Activated naive CD8-positive, alpha-beta T cell treated with anti-CD3 and anti-CD28 coated beads for 36 hours (primary cell): ENCODE data around the gene CEP170. TPM values are rescaled to one million over a fixed set of nuclear protein-coding genes. Genes with fewer than 3 reads are reported as not detected.
"Not testable (repeated sequence)": the region's sequence is repeated elsewhere in the genome, so short reads cannot be mapped to it uniquely, and the experiment has no call there.

Source experiments
- DNase-seq: peaks from one replicate; pipeline ENCODE4 v3.0.0; 2021
- H3K27ac Mint-ChIP-seq: one replicate; pipeline ENCODE4 v1.8.0; 2022; ENCODE audit warnings: mild to moderate bottlenecking, moderate library complexity, mixed read lengths
- H3K27me3 Mint-ChIP-seq: one replicate; pipeline ENCODE4 v1.8.0; 2022; ENCODE audit warnings: mild to moderate bottlenecking, mixed read lengths
- H3K36me3 Mint-ChIP-seq: one replicate; pipeline ENCODE4 v1.8.0; 2021; ENCODE audit warnings: mild to moderate bottlenecking, mixed read lengths
- H3K4me1 Mint-ChIP-seq: one replicate; pipeline ENCODE4 v1.8.0; 2021; ENCODE audit warnings: mixed read lengths
- H3K4me3 Mint-ChIP-seq: one replicate; pipeline ENCODE4 v1.8.0; 2022; ENCODE audit warnings: mild to moderate bottlenecking, moderate library complexity, mixed read lengths
- H3K9me3 Mint-ChIP-seq: one replicate; pipeline ENCODE4 v1.8.0; 2022; ENCODE audit warnings: mixed read lengths
- total RNA-seq, 2 experiments: library from RNA; stranded (reverse); gene quantifications; one replicate each; pipeline ENCODE4 v1.2.3, GENCODE V29; 2021

CEP170 gene
- total RNA-seq, 2 experiments from 2014 or later, result 44.3 to 47.4 TPM

GRCh38 chr1:243184787-243185186 is 70.3 kb downstream of the CEP170 start:
- not testable (repeated sequence) for H3K4me1 Mint-ChIP-seq, H3K4me3 Mint-ChIP-seq, H3K9me3 Mint-ChIP-seq, DNase-seq, H3K27me3 Mint-ChIP-seq, H3K27ac Mint-ChIP-seq
- H3K36me3 Mint-ChIP-seq, result peaks cover 16% of the 10 kb centered on the region

DNA sequence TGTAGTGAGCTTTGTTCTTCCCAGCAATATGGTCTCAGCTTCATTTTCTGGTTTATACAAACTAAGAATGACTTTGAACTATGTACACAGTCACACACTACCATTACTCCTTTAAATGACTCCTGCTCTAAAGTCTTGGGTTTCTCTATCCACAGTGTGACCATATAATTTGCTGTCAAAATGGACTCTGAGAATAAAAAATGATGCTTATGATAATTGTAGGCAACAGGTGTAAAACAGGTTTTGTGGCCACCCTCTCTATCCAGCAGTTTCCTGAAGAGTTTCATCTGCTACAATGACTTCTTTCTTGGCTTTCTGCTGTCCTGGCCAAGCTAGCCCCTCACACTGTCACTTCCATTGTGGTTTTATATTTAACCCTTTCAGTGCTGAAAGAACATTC is 71.4 kb downstream of the CEP170 start:
- Mint-ChIP-seq H3K4me1 (peaks cover 11% of the 10 kb centered on the region), H3K36me3 (peaks cover 20% of the 10 kb centered on the region)
- DNase-seq, H3K27me3 Mint-ChIP-seq, H3K9me3 Mint-ChIP-seq, H3K27ac Mint-ChIP-seq, H3K4me3 Mint-ChIP-seq: not testable (repeated sequence)

DNA sequence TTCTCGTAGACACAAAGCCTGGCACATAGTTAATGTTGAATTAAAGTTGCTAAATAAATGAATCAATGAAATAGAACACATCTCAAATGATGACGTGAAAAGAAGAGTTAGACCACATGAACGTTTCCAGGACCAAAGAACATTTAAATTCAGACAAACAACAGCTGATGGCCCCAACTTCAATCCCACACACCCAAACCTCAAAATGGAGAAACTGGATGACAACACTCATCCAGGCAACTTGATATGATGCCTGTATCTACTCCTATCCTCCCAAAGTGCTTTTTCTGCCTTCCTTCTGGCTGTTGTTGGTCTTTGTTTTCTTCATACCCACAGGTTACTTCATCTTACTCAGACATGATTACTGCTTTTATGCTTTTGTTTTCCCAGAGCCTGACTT is 71.9 kb downstream of the CEP170 start:
- not testable (repeated sequence) for H3K27ac Mint-ChIP-seq, H3K27me3 Mint-ChIP-seq, H3K4me3 Mint-ChIP-seq, H3K9me3 Mint-ChIP-seq, DNase-seq
- Mint-ChIP-seq H3K36me3 (peaks cover 20% of the 10 kb centered on the region), H3K4me1 (peaks cover 11% of the 10 kb centered on the region)

DNA sequence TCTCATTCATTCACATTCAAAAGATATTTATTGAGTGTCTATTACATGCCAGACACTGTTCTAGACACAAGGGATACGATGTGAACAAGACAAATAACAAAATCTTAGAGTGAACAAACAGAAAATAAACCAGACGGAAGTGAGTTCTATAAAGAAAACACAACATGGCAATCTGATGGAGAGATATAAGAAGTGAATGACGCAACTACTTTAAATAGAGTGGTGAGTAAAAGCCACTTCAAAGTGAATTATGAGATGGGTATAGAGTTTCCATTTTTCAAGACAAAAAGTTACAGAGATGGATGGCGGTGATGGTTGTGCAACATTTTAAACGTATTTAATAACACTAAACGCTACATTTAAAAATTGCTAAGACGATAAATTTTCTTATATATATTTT is 75.4 kb downstream of the CEP170 start:
- Mint-ChIP-seq H3K27me3 (no peaks in the 10 kb centered on the region), H3K4me1 (peaks cover 11% of the 10 kb centered on the region), H3K36me3 (peaks cover 13% of the 10 kb centered on the region), H3K4me3 (no peak overlapping the region), H3K27ac (no peak overlapping the region), H3K9me3 (no peaks in the 10 kb centered on the region)
- no peak for DNase-seq

DNA sequence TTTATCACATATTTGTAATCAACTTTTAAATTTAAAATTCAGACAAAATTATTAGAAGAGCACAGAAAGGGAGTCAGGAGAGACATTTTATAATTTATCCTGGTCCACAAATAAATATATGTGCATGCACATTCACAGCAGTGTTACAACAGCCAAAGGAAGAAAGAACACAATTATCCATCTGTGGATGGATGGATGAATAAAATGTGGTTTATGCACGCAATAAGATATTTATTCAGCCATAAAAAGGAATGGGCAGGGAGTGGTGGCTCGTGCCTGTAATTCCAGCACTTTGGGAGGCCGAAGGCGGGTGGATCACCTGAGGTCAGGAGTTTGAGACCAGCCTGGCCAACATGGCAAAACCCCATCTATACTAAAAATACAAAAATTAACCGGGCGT is 77.3 kb downstream of the CEP170 start:
- not testable (repeated sequence) for H3K27me3 Mint-ChIP-seq, DNase-seq, H3K9me3 Mint-ChIP-seq, H3K4me3 Mint-ChIP-seq, H3K27ac Mint-ChIP-seq
- H3K36me3 Mint-ChIP-seq, result peaks cover 13% of the 10 kb centered on the region
- peaks cover 11% of the 10 kb centered on the region for H3K4me1 Mint-ChIP-seq

DNA sequence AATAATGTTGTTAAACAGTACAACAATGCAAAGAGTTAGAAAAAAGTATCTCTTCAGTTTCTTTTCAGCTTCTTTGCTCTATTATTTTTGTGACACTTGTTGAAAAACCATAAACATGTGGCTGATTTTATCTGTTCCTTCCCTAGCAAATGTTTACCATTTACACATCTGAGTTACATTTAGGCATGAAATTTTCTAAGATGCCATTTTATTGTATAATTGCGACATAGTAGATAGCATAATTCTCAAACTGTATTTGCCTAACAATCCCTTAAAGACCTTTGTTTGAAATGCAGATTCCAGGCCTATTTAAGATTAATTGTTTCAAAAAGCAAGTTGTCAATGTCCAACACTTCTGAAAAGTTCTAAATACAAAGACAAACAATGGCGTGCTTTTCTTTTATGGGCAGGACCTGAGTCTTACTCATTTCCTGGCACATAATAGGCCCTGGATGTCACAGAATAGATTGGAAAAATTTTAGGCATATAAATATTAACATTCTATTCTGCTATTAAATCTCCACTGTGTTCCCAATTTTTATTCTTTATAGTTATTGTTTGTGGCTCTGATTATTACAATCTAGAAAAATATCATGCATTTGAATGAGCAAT is 81.2 kb downstream of the CEP170 start:
- not testable (repeated sequence) for H3K27me3 Mint-ChIP-seq, H3K9me3 Mint-ChIP-seq, H3K27ac Mint-ChIP-seq, H3K4me1 Mint-ChIP-seq, H3K4me3 Mint-ChIP-seq, H3K36me3 Mint-ChIP-seq, DNase-seq

DNA sequence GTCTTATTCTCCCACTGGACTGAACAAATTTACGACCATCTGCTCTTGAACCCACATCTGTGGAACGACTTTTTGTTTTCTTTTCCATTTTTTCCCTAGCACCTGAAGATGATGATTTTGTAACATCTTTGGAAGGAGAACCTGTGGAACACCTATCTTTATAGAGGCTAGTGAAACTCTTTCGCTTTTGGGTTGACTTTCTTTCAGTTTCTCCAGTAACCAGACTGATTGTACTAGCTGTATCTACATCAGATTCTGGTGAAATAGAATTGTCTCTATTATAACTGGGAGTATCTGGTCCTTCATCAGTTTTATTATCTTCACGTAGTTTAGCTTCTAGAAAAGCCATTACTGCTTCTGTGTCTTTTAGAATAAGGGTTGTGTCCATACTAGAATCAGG is 90.2 kb downstream of the CEP170 start:
- not testable (repeated sequence) for H3K9me3 Mint-ChIP-seq, H3K27ac Mint-ChIP-seq, H3K36me3 Mint-ChIP-seq, H3K4me1 Mint-ChIP-seq, DNase-seq, H3K27me3 Mint-ChIP-seq, H3K4me3 Mint-ChIP-seq

- H3K36me3 Mint-ChIP-seq, result peaks cover 24% of the 10 kb centered on the region
- not testable (repeated sequence) for DNase-seq, H3K4me1 Mint-ChIP-seq, H3K4me3 Mint-ChIP-seq, H3K27ac Mint-ChIP-seq, H3K27me3 Mint-ChIP-seq, H3K9me3 Mint-ChIP-seq
These were observed 104.2 kb downstream of the CEP170 start for GRCh38 chr1:243150906-243151305.

- H3K36me3 Mint-ChIP-seq, result peaks cover 12% of the 10 kb centered on the region
- not testable (repeated sequence) for H3K9me3 Mint-ChIP-seq, H3K4me1 Mint-ChIP-seq, DNase-seq, H3K4me3 Mint-ChIP-seq, H3K27me3 Mint-ChIP-seq, H3K27ac Mint-ChIP-seq
These were observed 106.0 kb downstream of the CEP170 start for GRCh38 chr1:243149120-243149519.

GRCh38 chr1:243147351-243147750 is 107.7 kb downstream of the CEP170 start:
- H3K36me3 Mint-ChIP-seq, H3K4me3 Mint-ChIP-seq, DNase-seq, H3K27me3 Mint-ChIP-seq, H3K4me1 Mint-ChIP-seq, H3K9me3 Mint-ChIP-seq, H3K27ac Mint-ChIP-seq: not testable (repeated sequence)

DNA sequence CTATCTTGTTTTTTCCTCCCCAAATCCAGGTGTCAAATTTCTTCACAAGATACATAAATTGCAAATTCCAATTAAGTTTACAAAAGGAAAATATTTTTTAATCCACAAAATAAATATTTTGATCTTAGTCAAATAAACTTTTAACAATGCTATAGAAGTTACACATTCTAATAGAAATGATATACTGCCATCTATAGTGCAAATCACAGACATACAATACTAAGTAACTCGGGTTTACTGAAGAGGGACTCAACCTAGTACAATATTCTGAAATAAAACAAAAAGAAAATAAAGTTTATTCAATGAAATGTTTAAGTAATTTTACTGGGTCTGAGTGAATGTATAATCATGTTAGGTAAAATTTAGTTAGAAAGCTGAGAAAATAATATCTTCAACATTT is 114.6 kb downstream of the CEP170 start:
- not testable (repeated sequence) for DNase-seq, H3K9me3 Mint-ChIP-seq, H3K27me3 Mint-ChIP-seq, H3K27ac Mint-ChIP-seq, H3K4me3 Mint-ChIP-seq, H3K36me3 Mint-ChIP-seq, H3K4me1 Mint-ChIP-seq

DNA sequence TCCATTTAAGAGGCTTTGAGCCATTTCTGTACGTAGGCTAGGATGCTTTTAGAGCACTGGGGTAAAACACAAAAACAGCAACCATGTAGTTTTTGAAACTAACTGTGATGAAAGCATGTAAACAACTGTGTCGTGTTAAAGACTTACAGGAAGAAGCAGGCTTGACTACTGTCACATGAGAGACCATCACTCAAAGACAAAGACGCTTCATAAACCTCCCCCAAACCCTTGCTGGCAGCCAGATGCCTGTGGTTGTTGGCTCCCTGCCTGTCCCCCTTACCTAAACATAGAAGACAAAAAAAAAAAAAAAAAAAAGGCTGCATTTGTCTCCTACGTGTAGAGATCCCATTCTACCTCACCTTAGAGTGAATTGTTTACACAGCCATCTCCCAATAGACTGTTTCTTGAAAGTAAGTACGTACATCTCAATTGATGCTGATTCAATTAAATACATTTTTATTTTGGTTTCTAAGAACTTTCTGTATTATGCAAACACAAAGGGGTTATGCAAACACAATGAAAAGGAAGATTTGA is 132.1 kb downstream of the CEP170 start:
- H3K9me3 Mint-ChIP-seq, H3K27ac Mint-ChIP-seq, H3K27me3 Mint-ChIP-seq, DNase-seq, H3K4me3 Mint-ChIP-seq, H3K36me3 Mint-ChIP-seq: not testable (repeated sequence)
- peaks cover 12% of the 10 kb centered on the region for H3K4me1 Mint-ChIP-seq

DNA sequence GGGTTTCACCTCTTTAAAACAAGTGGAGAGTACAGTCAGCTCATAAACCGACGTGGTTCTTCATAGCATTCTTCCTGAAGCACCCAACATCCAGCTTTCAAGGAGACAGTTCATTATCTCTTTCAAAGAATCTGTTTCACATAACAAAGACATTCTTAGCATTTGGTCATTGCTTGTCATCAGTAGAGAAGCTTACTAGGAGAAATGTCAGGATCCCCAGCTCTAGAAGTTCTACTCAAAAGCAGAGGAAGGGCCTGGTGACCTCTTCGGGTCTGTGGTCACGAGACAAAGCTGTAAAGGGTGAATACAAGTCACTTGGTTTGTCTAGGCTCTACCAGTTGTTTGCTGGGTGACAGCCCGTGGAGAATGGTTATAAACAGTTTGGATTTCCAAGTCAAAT is 133.1 kb downstream of the CEP170 start:
- H3K36me3 Mint-ChIP-seq, H3K27me3 Mint-ChIP-seq, DNase-seq, H3K9me3 Mint-ChIP-seq, H3K4me3 Mint-ChIP-seq, H3K27ac Mint-ChIP-seq: not testable (repeated sequence)
- peaks cover 12% of the 10 kb centered on the region for H3K4me1 Mint-ChIP-seq

DNA sequence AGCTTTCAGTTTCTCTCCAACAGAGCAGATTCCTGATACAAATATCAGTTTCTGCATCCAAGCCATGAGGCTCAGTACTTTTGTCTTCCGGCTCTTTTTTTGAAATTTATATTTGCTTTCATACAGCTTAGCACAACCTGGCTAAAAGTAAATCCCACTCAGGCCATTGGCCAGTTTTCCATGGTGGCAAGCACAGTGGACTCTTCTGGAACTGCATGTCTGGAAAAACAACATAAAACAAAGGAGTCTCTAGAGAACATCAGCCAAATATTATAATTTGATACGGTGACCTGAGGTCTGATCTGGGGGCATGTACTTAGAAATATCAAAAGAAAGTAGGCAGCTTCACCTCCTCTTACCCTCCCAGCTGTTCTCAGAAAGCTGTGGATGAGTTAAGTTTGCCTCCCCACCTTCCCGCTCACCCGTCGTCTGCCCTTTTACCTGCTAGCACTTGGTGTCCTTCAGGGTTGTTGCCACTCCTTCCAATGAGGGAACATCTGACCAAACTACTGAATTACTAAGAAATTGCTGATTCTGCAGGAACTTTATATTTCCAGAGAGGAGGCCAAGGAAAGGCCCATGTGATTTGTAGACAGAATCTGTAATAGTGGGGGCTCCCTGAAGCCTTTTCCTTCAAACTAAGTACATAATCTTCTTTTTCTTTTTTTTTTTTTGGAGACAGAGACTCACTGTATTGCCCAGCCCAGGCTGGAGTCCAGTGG is 136.3 kb downstream of the CEP170 start:
- not testable (repeated sequence) for H3K9me3 Mint-ChIP-seq, H3K4me3 Mint-ChIP-seq, H3K36me3 Mint-ChIP-seq, DNase-seq, H3K27me3 Mint-ChIP-seq, H3K27ac Mint-ChIP-seq
- peaks cover 17% of the 10 kb centered on the region for H3K4me1 Mint-ChIP-seq

- H3K4me3 Mint-ChIP-seq, H3K27me3 Mint-ChIP-seq, H3K4me1 Mint-ChIP-seq, DNase-seq, H3K27ac Mint-ChIP-seq, H3K9me3 Mint-ChIP-seq, H3K36me3 Mint-ChIP-seq: not testable (repeated sequence)
These were observed 138.9 kb downstream of the CEP170 start for GRCh38 chr1:243116187-243116586.

DNA sequence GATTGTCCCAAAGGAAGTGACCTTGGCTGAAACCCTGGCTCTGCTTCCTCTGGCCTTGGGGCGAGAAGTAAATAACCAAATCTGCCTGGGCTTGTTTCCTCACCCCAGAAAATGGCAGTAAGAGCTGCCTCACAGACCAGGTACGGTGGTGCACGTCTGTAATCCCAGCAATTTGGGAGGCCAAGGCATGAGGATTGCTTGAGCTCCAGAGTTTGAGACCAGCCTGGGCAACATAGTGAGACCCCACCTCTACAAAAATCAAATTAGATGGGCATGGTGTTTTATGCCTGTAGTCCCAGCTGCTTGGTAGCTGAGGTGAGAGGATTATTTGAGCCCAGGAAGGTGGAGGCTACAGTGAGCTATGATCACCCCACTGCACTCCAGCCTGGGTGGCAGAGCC is 140.3 kb downstream of the CEP170 start:
- H3K4me3 Mint-ChIP-seq, H3K27me3 Mint-ChIP-seq, DNase-seq, H3K27ac Mint-ChIP-seq, H3K36me3 Mint-ChIP-seq, H3K9me3 Mint-ChIP-seq, H3K4me1 Mint-ChIP-seq: not testable (repeated sequence)
